Fibroblast of lung (primary cell): Measurements from ENCODE around the gene AXIN2. TPM values are rescaled to one million over a fixed set of nuclear protein-coding genes. Genes with fewer than 3 reads are reported as not detected.

ENCODE experiments used
- DNase-seq, 2 donors: peaks; one replicate each; pipeline versions ENCODE4 v3.0.0 to v3.0.0-alpha.2; 2010; ENCODE audit warnings: low read depth in 2 of 2
- H2AFZ ChIP-seq: 2 replicates; pipeline ENCODE4 v1.5.1; 2012; ENCODE audit warnings: low read length, control low read depth, inconsistent platforms
- H3K27ac ChIP-seq: 2 replicates; pipeline ENCODE4 v1.5.1; 2011; ENCODE audit warnings: low read length, control low read depth; ENCODE audit not compliant: insufficient read depth
- H3K27me3 ChIP-seq: 2 replicates; pipeline ENCODE4 v1.5.1; 2011; ENCODE audit warnings: mild to moderate bottlenecking, low read length; ENCODE audit not compliant: control insufficient read depth, insufficient read depth
- H3K36me3 ChIP-seq: 2 replicates; pipeline ENCODE4 v1.5.1; 2011; ENCODE audit warnings: low read length; ENCODE audit not compliant: control insufficient read depth, insufficient read depth
- H3K4me1 ChIP-seq: 2 replicates; pipeline ENCODE4 v1.5.1; 2011; ENCODE audit warnings: low read length; ENCODE audit not compliant: control insufficient read depth, insufficient read depth; ENCODE audit errors: extremely low read depth
- H3K4me2 ChIP-seq: 2 replicates; pipeline ENCODE4 v1.5.1; 2011; ENCODE audit warnings: low read length, control low read depth; ENCODE audit not compliant: insufficient read depth; ENCODE audit errors: extremely low read depth
- H3K4me3 ChIP-seq, 4 experiments: fragments of 200-600 bp in 1 of 4; sonication (generic) in 1 of 4; replicated peaks in 1 of 4; 2 replicates each; pipeline ENCODE4 v1.5.1; 2011 to 2016; ENCODE audit warnings: low read length in 4 of 4, low read depth in 3 of 4, mild to moderate bottlenecking in 3 of 4, control low read depth in 2 of 4, inconsistent platforms in 1 of 4, mixed read lengths in 1 of 4; ENCODE audit not compliant: insufficient read depth in 1 of 4; ENCODE audit errors: control extremely low read depth in 1 of 4
- H3K79me2 ChIP-seq: 2 replicates; pipeline ENCODE4 v1.5.1; 2012; ENCODE audit warnings: mild to moderate bottlenecking, low read length, inconsistent platforms; ENCODE audit not compliant: control insufficient read depth, insufficient read depth
- H3K9ac ChIP-seq: 2 replicates; pipeline ENCODE4 v1.5.1; 2011; ENCODE audit warnings: mild to moderate bottlenecking, low read length, control low read depth; ENCODE audit not compliant: insufficient read depth
- H3K9me3 ChIP-seq: 2 replicates; pipeline ENCODE4 v1.5.1; 2012; ENCODE audit warnings: low read depth, low read length; ENCODE audit not compliant: control insufficient read depth, insufficient read depth
- H4K20me1 ChIP-seq: 2 replicates; pipeline ENCODE4 v1.5.1; 2011; ENCODE audit warnings: low read length; ENCODE audit not compliant: control insufficient read depth, insufficient read depth; ENCODE audit errors: extremely low read depth
- CTCF ChIP-seq, 2 donors: IDR thresholded peaks in 1 of 2; conservative IDR thresholded peaks in 1 of 2; 1 replicate in 1 of 2; 2 replicates in 1 of 2; pipeline ENCODE4 v1.5.1; 2011 to 2012; ENCODE audit warnings: low read length in 2 of 2, control low read depth in 1 of 2, inconsistent platforms in 1 of 2, low read depth in 1 of 2, mild to moderate bottlenecking in 1 of 2
- EZH2 ChIP-seq: IDR thresholded peaks from 2 replicates; pipeline ENCODE4 v1.5.1; 2012; ENCODE audit warnings: low read length, control low read depth, mild to moderate bottlenecking; ENCODE audit errors: missing control alignments
- polyA plus RNA-seq, 2 donors: library from polyadenylated mRNA; depleted of rRNA in 1 of 2; stranded (reverse) in 1 of 2; unstranded in 1 of 2; fragments of >200 nt; gene quantifications; 2 replicates each; pipeline ENCODE4 v1.2.1, GENCODE V29; 2011 to 2012; ENCODE audit warnings: missing spikeins in 1 of 2
- total RNA-seq: library from RNA; depleted of rRNA; stranded (reverse); fragments of >200 nt; gene quantifications from 2 replicates; pipeline ENCODE4 v1.2.1, GENCODE V29; 2014

AXIN2 gene
- total and polyA plus RNA-seq, 2 donors (not counting 1 experiment from before 2014, with no cell fraction given) = 1.8 to 2.0 TPM

GRCh38 chr17:65546579-65546978 is 14.9 kb downstream of the AXIN2 start:
- Histone ChIP-seq H3K36me3 (no peaks in the 10 kb centered on the region), H3K27me3 (no peaks in the 10 kb centered on the region), H3K79me2 (no peaks in the 10 kb centered on the region), H4K20me1 (no peaks in the 10 kb centered on the region), H3K4me2 (no peak overlapping the region), H2AFZ (no peak overlapping the region), H3K4me3 (no peak overlapping the region), H3K9me3 (no peaks in the 10 kb centered on the region), H3K27ac (no peak overlapping the region), H3K9ac (no peak overlapping the region), H3K4me1 (peaks cover 1% of the 10 kb centered on the region)
- no peak for DNase-seq
- TF ChIP-seq CTCF (conservative IDR thresholded peaks at IDR 0.05 in 1 of 2, IDR thresholded peaks at IDR 0.05 in 1 of 2; ENCODE audit: low read depth in 1 of 2, low read length in 2 of 2) = no peak
- TF ChIP-seq EZH2 = no peak

- Histone ChIP-seq H4K20me1 (no peaks in the 10 kb centered on the region), H2AFZ (no peak overlapping the region), H3K4me3 (no peak overlapping the region), H3K36me3 (no peaks in the 10 kb centered on the region), H3K9me3 (no peaks in the 10 kb centered on the region), H3K4me1 (no peaks in the 10 kb centered on the region), H3K79me2 (no peaks in the 10 kb centered on the region), H3K4me2 (no peak overlapping the region), H3K9ac (no peak overlapping the region), H3K27ac (no peak overlapping the region), H3K27me3 (no peaks in the 10 kb centered on the region)
- DNase-seq = no peak
- TF ChIP-seq EZH2 (no peak), CTCF (conservative IDR thresholded peaks at IDR 0.05 in 1 of 2, IDR thresholded peaks at IDR 0.05 in 1 of 2; ENCODE audit: low read depth in 1 of 2, low read length in 2 of 2) (no peak)
Observed at GRCh38 chr17:65545705-65546523, 15.5 kb downstream of the AXIN2 start.

- Histone ChIP-seq H3K36me3 (no peaks in the 10 kb centered on the region), H3K79me2 (no peaks in the 10 kb centered on the region), H4K20me1 (no peaks in the 10 kb centered on the region)
Observed at GRCh38 chr17:65544672-65545071, 16.8 kb downstream of the AXIN2 start.

More at GRCh38 chr17:65544672-65545071, 16.8 kb downstream of the AXIN2 start:
- Histone ChIP-seq H3K4me3 (no peak overlapping the region), H3K27ac (no peak overlapping the region), H2AFZ (no peak overlapping the region), H3K9me3 (no peaks in the 10 kb centered on the region), H3K4me2 (no peak overlapping the region), H3K27me3 (no peaks in the 10 kb centered on the region), H3K9ac (no peak overlapping the region), H3K4me1 (no peaks in the 10 kb centered on the region)
- no peak for DNase-seq
- TF ChIP-seq CTCF (conservative IDR thresholded peaks at IDR 0.05 in 1 of 2, IDR thresholded peaks at IDR 0.05 in 1 of 2; ENCODE audit: low read depth in 1 of 2, low read length in 2 of 2) = no peak
